DMS53 treated with DMSO at 0.1 percent for 48 hours (cell line): ENCODE data around the gene PDHB.

Experiments used
- DNase-seq: peaks from one replicate; lab custom pipeline; 2025; ENCODE audit not compliant: unreplicated experiment; lab: John Stamatoyannopoulos, UW

The PDHB gene

GRCh38 chr3:58433400-58434167 is at the start of gene PDHB:
Gene PDHB, minus strand, starts transcription at chr3:58433832. Its CDS starts 23 bp downstream, at chr3:58433809.
- peak; percentile 31 for DNase-seq

- no peak for DNase-seq
Observed at GRCh38 chr3:58482917-58483636, 49.4 kb upstream of the PDHB start.

DNA sequence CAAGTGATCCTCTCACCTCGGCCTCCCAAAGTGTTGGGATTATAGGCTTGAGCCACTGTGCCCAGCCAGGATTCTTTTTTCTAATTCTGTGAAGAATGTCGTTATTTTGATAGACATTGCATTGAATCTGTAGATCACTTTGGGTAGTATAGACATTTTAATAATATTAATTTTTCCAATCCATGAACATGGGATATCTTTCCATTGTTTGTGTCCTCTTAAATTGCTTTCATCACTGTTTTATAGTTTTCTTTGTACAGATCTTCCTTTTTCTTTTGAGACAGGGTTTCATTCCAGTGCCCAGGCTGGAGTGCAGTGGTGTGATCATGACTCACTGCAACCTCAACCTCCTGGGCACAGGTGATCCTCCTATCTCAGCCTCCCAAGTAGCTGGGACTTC is 46.7 kb upstream of the PDHB start:
- no peak for DNase-seq

- no peak for DNase-seq
Observed at GRCh38 chr3:58478781-58479180, 45.1 kb upstream of the PDHB start.

DNA sequence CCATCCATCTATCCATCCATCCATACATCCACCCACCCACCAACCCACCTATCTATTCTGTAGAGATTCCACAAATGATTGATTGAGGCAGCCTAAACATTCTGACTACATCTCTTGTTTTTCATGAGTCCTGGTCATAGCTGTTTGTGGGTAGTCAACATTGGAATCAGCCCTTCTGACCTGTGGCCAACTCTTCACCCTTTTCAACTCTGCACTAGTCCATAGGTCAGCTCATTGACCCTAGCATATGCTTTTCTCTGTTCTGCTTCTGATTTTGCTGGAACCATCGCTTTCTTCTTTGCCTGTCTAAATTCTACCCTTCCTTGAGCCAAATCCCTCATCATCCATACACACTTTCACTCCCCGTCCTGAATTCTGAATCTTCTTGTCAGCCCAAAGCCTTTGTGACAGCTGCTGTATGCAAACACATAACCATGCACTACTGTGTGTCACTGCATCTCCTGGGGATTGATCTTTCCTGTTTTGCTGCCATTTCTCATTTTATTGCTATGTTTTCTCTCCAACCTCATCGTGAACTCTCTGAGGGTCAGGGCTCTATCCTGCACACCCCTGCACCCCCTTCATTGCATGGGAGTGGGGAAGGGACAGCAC is 41.4 kb upstream of the PDHB start:
- no peak for DNase-seq

DNA sequence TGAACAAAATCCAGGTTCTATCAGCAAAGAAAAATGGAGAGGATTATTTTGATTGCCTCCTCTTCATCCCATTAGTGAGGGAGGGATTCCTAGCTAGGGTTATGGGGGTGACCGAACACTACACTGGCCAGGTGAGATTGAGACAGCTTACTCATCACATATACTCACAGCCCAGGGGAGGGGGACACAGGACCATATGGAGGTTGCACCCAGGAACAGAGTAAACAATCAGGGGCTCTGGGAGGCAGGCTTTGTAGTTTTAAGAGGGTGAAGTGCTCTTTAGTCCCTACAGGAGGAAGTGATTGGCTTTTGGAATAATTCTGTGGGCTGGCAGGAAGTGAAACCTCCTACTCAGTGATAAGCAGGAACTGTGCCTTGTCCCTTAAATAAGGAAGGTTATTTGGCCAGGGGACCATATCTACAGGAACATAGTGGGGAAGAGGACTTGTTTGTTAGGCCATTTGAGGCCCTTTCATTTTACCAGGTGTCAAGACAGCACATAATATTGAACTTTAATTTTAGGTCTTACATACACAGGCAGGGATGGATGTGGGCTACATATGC is 40.8 kb upstream of the PDHB start:
- DNase-seq, result no peak

DNA sequence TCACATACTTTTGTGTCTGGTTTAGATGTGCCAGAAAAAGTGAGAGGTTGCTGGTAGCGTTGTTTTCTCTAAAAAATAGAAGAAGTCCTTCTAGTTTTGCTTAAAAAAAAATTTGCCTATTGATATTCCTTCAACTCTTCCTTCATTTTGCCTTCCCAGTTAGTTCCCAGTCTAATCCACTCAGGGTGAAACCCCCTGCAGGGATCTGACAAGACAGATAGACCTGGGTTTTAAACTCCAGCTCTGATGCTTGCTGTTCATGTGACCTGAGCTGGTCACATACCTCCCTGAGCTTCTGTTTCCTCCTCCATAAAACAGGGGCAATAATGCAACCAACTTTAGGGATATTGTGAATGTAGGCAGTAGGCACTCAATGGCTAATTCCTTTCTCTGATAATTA is 39.6 kb upstream of the PDHB start:
- DNase-seq, result no peak

DNA sequence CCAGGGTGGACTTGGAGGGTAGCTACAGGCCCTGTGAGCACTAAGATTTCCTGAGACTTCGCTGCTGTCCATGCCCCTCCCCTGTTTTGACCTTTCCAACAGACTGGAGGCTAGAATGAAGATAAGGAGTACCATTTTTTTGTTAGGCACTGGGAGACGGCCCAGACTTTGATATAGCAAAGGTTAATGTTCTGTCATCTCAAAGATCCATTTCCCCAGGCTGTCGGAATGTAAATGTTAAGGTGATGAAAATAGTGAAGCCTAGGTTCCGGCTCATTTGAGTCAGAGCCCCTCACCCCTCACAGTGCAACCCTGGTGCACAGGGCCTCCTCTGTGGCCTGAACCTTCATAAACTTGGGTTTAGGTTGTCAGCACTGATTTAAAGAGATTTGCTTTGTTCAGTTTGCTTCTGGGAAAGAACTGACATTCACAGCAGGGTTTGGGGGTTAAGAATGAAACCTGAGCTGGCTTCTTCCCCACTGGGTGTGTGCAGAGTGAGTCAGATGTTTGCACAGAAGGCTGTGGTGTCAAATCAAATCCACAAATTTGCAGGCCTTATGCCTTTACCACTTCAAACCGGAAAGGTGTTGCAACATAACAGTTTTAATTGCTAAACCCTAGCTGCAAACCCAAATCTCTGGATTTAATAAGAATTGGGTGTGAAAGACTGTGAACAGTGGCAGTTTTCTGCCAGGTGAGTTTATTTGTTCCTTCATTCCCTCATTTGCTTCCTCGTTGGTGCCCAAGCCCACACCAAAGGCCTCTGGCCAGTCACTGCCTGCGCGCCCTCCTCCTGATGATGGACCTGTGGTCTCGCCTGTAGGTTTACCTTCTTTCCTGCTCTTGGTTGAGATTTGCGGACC is 37.6 kb upstream of the PDHB start:
- peak; percentile 76 for DNase-seq

GRCh38 chr3:58470363-58471024 is 36.9 kb upstream of the PDHB start:
- no peak for DNase-seq

DNA sequence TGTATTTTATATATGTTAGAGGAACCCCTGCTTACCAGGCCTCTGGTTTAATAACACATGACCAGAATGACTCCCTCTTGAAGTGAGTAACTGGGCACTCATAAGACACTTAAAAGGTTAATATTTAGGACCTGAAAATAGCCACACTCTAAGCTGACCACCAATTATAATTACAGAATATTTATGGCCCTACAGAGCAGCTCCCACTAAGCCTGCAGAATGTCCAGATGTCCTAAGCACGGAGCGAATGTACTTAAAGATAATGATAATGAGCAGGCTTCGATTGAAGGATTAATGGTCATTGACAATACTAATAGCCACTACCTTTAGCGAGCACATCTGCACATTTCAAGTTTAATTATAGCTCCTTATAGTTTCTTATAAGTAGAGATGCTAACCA is 35.5 kb upstream of the PDHB start:
- no peak for DNase-seq

- no peak for DNase-seq
Observed at GRCh38 chr3:58466899-58467563, 33.4 kb upstream of the PDHB start.

DNA sequence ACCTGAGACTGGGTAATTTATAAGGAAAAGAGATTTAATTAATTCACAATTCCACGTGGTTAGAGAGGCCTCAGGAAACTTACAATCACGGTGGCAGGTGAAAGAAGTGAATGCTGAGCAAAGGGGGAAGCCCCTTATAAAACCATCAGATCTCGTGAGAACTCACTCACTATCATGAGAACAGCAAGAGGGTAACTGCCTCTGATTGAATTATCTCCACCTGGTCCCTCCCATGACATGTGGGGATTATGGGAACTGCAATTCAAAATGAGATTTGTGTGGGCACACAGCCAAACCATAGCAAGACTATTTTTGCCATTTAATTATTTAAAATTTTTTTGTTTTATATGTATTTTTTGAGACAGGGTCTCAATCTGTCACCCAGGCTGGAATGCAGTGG is 31.2 kb upstream of the PDHB start:
- no peak for DNase-seq

DNA sequence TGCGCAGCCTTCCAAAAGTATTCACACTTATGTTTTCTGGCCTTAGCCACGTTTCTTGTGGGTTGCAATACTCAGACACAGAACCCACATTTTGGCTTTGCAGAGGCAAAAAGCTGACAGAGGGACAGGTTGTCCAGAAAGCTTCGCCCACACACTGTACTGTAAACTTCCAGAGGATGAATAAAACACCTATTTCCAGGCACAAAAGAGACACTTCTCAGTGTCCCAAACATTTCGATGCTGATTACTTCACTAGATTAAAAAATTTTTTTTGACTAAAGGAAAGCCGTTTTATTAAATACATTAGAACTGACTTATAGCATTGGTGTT is 30.3 kb upstream of the PDHB start:
- DNase-seq, result no peak

GRCh38 chr3:58463181-58463941 is 29.7 kb upstream of the PDHB start:
- DNase-seq, result peak; percentile 29

DNA sequence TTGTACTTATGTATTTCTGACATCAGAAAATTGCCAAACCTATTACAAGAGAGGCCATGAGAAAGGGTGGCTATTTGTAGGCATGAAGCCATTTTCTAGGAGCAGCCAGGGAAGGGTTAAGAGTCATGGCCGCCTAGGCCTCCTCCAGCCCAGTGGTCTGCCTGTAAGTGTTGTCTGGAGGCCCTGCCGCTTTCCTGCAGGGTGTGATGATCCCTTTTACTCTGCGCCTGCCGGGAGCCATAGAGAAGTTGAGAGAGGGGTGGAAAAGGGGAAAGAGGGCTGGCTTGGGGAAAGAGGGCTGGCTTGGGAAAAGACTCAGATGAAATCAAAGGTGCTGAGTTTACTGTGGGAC is 29.2 kb upstream of the PDHB start:
- no peak for DNase-seq

DNA sequence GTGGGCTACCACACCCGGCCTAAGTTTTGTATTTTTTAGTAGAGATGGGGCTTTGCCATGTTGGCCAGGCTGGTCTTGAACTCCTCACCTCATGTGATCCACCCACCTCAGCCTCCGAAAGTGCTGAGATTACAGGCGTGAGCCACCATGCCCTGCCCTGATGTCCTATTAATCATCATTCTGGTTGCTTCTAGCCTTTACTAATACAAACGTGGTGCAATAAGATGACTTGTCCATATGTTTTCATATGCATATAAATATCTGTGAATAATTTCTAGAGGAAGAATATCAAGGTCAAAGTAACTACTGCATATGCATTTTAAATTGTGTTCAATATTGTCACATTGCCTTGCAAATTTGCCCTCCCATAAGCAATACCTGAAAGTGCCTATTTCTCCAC is 25.5 kb upstream of the PDHB start:
- no peak for DNase-seq

DNA sequence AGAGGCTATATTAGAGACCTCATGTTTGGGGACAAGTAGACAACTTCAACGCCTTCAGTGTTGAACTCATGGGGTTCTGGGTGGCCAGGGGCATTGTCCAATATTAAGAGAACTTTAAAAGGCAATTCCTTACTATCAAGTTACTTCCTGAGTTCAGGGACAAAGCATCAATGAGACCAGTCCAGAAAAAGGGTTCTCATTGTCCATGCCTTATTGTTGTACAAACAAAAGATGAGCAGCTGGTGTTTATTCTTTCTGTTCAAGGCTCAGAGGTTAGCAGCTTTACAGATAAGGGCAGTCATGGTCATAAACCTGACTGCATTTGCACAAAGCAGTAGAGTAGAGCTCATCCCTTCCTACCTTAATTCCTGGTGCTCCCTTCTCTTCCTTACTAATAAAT is 18.5 kb upstream of the PDHB start:
- peak; percentile 63 for DNase-seq

DNA sequence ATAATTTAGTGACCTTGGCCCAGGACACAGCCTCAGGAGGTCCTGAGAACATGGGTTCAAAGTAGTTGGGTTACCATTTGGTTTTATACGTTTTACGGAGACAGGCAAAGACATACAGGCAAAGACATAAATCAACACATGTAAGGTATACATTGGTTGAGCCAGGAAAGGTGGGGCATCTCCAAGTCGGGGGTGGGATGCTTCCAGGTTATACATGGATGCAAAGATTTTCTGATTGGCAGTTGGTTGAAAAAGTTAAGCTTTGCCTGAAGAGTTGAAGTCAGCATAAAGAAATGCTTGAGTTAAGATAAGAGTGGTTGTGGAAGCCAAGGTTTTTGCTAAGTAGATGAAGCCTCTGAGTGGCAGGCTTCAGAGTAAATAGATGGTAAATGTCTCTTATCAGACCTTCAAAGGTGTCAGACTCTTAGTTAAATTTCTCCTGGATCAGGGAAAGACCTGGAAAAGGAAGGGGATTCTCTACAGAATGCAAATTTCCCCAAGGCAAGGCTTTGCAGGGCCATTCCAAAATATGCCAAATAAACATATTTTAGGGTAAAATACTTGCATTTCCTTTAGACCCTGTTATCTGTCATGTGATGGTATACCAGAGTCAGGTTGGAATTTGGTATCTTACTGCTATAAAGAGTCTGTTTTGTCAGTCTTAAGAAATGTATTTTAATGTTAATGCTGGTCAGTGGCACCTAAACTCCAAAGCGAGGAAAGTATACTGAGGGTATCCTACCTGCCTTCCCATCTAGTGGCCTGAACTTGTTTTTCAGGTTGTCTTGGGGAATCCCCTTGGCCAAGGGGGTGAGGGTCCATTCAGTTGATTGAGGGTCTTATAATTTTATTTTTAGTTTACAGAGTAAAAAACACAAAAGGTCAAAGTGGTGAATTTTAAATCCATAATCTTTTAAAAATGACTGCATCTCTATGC is 8.2 kb upstream of the PDHB start:
- DNase-seq, result no peak
